Fibroblast of skin of scalp (primary cell): ENCODE data around the gene USP36. TPM values are rescaled to one million over a fixed set of nuclear protein-coding genes. Genes with fewer than 3 reads are reported as not detected.
"Not testable (repeated sequence)": the region's sequence is repeated elsewhere in the genome, so short reads cannot be mapped to it uniquely, and the experiment has no call there.

Source experiments
- DNase-seq: peaks from one replicate; pipeline ENCODE4 v3.0.0-alpha.2; 2013
- polyA plus RNA-seq, 2 experiments: library from polyadenylated mRNA; unstranded; fragments of 120-200 nt; gene quantifications; one replicate each; pipeline ENCODE4 v1.2.1, GENCODE V29; 2013; ENCODE audit not compliant: insufficient read length in 2 of 2

USP36 gene
- polyA plus RNA-seq (2013, experiment 1 of 2; ENCODE audit: insufficient read length) = 24.6 TPM
- polyA plus RNA-seq (2013, experiment 2 of 2; ENCODE audit: insufficient read length) = 24.1 TPM

GRCh38 chr17:78840780-78841611, at the start of gene USP36:
Gene USP36 (minus strand): TSS chr17:78840814. CDS start chr17:78836363, 4,451 bp downstream.
- peak; percentile 99 for DNase-seq

GRCh38 chr17:78890096-78890495, 49.5 kb upstream of the USP36 start:
- not testable (repeated sequence) for DNase-seq

- DNase-seq = no peak
These were observed 48.9 kb upstream of the USP36 start for GRCh38 chr17:78889531-78889930.

GRCh38 chr17:78888941-78889518, 48.4 kb upstream of the USP36 start:
- DNase-seq = no peak

- DNase-seq = no peak
These were observed 46.3 kb upstream of the USP36 start for GRCh38 chr17:78886954-78887353.

- DNase-seq = no peak
These were observed 45.3 kb upstream of the USP36 start for GRCh38 chr17:78885956-78886355.

GRCh38 chr17:78884876-78885667, 44.5 kb upstream of the USP36 start:
- DNase-seq = no peak

- DNase-seq = no peak
These were observed 43.7 kb upstream of the USP36 start for GRCh38 chr17:78884148-78884825.

- peak; percentile 97 for DNase-seq
These were observed 43.0 kb upstream of the USP36 start for GRCh38 chr17:78883533-78884131.

- DNase-seq = peak; percentile 94
These were observed 42.5 kb upstream of the USP36 start for GRCh38 chr17:78883089-78883532.

GRCh38 chr17:78882540-78883088, 42.0 kb upstream of the USP36 start:
- no peak for DNase-seq

- peak; percentile 95 for DNase-seq
These were observed 39.1 kb upstream of the USP36 start for GRCh38 chr17:78879635-78880186.

- DNase-seq = no peak
These were observed 38.4 kb upstream of the USP36 start for GRCh38 chr17:78878871-78879527.

- DNase-seq = no peak
These were observed 37.6 kb upstream of the USP36 start for GRCh38 chr17:78878261-78878660.

GRCh38 chr17:78876954-78877517, 36.4 kb upstream of the USP36 start:
- not testable (repeated sequence) for DNase-seq

GRCh38 chr17:78876094-78876597, 35.5 kb upstream of the USP36 start:
- no peak for DNase-seq

- DNase-seq = peak; percentile 37
These were observed 34.9 kb upstream of the USP36 start for GRCh38 chr17:78875363-78876093.

- DNase-seq = no peak
These were observed 33.1 kb upstream of the USP36 start for GRCh38 chr17:78873519-78874340.
